ENCODE results near the gene CTXND1.

DNA sequence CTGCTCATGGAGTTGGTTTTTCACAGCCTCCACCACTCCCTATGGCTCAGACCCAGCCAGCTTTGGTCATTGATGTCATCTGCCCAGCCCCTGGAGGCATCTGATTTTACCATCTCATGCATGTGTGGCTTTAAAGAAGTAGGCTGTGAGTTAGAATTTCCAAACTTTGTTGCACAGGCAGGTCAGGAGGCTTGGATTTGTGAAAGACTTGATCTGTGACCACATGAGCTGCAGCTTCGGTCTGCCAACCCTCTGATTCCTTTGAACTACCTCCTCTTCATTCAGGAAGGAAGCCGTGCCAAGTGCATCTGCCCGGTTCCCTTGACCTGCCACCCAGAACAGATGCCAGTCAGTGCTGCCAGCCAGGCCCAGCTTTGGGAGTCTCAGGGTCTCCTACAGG, 9.2 kb downstream of the CTXND1 start:
- TF ChIP-seq POLR2A (IDR thresholded peaks at IDR 0.05): no peak
- TF ChIP-seq, protein P1, sequence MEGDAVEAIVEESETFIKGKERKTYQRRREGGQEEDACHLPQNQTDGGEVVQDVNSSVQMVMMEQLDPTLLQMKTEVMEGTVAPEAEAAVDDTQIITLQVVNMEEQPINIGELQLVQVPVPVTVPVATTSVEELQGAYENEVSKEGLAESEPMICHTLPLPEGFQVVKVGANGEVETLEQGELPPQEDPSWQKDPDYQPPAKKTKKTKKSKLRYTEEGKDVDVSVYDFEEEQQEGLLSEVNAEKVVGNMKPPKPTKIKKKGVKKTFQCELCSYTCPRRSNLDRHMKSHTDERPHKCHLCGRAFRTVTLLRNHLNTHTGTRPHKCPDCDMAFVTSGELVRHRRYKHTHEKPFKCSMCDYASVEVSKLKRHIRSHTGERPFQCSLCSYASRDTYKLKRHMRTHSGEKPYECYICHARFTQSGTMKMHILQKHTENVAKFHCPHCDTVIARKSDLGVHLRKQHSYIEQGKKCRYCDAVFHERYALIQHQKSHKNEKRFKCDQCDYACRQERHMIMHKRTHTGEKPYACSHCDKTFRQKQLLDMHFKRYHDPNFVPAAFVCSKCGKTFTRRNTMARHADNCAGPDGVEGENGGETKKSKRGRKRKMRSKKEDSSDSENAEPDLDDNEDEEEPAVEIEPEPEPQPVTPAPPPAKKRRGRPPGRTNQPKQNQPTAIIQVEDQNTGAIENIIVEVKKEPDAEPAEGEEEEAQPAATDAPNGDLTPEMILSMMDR (IDR thresholded peaks at IDR 0.05 in 4 of 5, conservative IDR thresholded peaks at IDR 0.05 in 1 of 5): no peak

All from gastrocnemius medialis (tissue), 4 donors.